ACC112 (cell line): ENCODE data around the gene UGT8.
"Not testable (repeated sequence)": the region's sequence is repeated elsewhere in the genome, so short reads cannot be mapped to it uniquely, and the experiment has no call there.

Experiments used
- H2AFZ ChIP-seq: fragments of 200-600 bp; sonication (generic); one replicate; pipeline ENCODE4 v1.6.0; 2017; ENCODE audit warnings: antibody characterized with exemption, low read length; ENCODE audit not compliant: unreplicated experiment
- H3K27ac ChIP-seq: fragments of 200-600 bp; sonication (generic); 2 replicates; pipeline ENCODE4 v1.5.1; 2014; ENCODE audit warnings: low read depth, mild to moderate bottlenecking, antibody characterized with exemption, low read length, moderate library complexity
- H3K27me3 ChIP-seq: fragments of 200-600 bp; sonication (generic); 2 replicates; pipeline ENCODE4 v1.6.1; 2014; ENCODE audit warnings: mild to moderate bottlenecking, antibody characterized with exemption, low read length, moderate library complexity, mixed read lengths; ENCODE audit not compliant: insufficient read depth
- H3K36me3 ChIP-seq: fragments of 200-600 bp; sonication (generic); 2 replicates; pipeline ENCODE4 v1.6.1; 2016; ENCODE audit warnings: mild to moderate bottlenecking, antibody characterized with exemption, low read length, moderate library complexity, mixed read lengths; ENCODE audit not compliant: insufficient read depth
- H3K4me1 ChIP-seq: fragments of 200-600 bp; sonication (generic); one replicate; pipeline ENCODE4 v1.6.1; 2016; ENCODE audit warnings: low read length, mixed read lengths; ENCODE audit not compliant: insufficient read depth, unreplicated experiment, control insufficient read depth
- H3K4me3 ChIP-seq: fragments of 200-600 bp; sonication (generic); 2 replicates; pipeline ENCODE4 v1.5.1; 2014; ENCODE audit warnings: mild to moderate bottlenecking, low read depth, low read length
- H3K79me2 ChIP-seq: fragments of 200-600 bp; sonication (generic); one replicate; pipeline ENCODE4 v1.6.0; 2016; ENCODE audit warnings: low read length; ENCODE audit not compliant: control insufficient read depth, unreplicated experiment, insufficient read depth

Gene UGT8

DNA sequence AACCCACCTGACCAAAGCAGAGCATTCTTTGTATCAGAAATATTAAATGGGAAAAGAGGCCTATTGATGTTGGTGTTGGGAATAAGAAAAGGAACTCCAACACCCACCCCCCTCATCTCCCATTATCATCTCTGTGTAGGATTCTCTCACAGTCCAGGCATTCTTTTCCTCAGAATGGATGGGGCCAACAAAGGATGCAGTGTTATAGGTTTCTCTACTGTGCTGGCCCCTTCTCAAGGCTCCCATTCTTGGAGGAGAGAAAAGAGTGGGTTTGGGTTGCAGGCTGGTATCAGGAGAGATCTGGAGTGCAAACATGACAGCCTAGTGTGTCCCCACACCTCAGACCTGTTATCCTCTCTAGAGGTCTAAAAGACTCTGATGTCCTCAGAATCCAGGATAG is 59.6 kb downstream of the UGT8 start:
- no peaks in the 10 kb centered on the region for H3K4me1 ChIP-seq
- H3K79me2 ChIP-seq = no peaks in the 10 kb centered on the region

DNA sequence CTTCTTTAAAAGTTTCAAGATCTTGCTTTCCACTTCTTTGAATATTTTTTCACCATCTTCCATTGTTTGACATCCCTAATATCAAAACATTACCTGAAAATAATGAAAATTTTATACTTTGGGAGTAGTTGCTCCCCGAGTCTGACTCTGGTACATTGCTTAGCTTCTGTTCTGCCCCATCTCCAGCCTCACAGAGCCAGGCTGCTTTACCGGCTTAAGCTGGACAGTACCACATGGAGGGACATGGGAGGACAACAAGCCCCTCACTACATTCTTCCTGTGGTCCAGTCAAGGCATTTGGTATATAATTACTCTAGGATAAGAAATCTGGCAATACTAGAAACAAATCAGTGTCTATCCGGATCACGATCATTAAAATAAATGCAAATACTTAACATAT is 60.2 kb downstream of the UGT8 start:
- no peak overlapping the region for H2AFZ ChIP-seq
- H3K4me1 ChIP-seq = no peaks in the 10 kb centered on the region
- no peaks in the 10 kb centered on the region for H3K36me3 ChIP-seq
- H3K4me3 ChIP-seq = no peak overlapping the region
- H3K79me2 ChIP-seq = no peaks in the 10 kb centered on the region
- H3K27ac ChIP-seq = no peak overlapping the region
- peaks cover 60% of the 10 kb centered on the region for H3K27me3 ChIP-seq

More for the DNA sequence above, 59.6 kb downstream of the UGT8 start:
- Histone ChIP-seq H3K27ac (no peak overlapping the region), H3K27me3 (peaks cover 61% of the 10 kb centered on the region), H3K4me3 (no peak overlapping the region), H2AFZ (no peak overlapping the region), H3K36me3 (no peaks in the 10 kb centered on the region)

DNA sequence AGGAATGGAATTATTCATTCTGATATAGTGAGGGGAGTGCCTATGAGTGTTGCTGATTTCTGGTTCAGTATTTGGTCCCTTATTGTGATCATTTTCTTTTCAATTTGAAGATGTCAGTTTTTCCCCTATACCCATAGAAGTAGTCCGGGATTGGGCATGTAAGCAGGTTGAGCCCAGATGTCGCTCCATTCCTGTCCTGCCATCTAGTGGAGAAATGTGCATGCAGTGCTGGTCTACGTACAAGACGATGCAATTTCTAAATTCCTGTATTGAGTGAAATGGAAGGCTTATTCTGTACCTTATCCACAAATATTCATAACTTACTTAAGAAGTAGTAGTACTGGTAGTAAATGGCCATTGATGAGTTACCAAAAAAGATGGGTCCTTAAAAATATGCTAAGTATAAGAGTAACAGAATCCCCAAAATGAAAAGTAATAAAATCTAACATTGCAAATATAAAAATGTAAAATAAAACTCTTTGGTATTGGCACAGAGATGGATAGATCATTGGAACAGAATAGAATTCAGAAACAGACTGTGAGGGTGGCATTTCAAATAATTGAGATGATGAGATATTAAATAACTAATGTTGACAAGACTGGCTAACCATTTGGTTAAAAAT is 60.9 kb downstream of the UGT8 start:
- Histone ChIP-seq H3K4me3 (no peak overlapping the region), H3K27ac (no peak overlapping the region), H3K36me3 (no peaks in the 10 kb centered on the region), H2AFZ (no peak overlapping the region), H3K4me1 (no peaks in the 10 kb centered on the region), H3K79me2 (no peaks in the 10 kb centered on the region), H3K27me3 (peaks cover 57% of the 10 kb centered on the region)

DNA sequence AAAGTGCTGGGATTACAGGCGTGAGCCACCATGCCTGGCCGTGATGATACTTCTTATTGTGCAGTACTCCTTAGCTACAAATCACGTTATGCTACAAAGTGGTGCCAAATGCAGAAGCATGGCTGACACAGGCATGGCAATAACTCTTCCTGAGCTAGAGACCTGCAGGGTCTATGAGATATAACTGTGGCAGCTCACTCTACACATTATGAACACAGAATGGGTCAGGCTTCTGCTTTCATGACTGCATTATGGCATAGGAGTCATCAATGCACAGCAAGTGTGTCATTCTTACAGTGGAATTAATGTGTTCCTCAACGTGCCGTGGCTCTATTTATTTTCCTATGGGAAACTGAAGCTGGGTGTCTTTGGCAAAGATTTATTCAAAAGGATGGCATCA is 64.5 kb downstream of the UGT8 start:
- Histone ChIP-seq H3K36me3 (no peaks in the 10 kb centered on the region), H3K79me2 (no peaks in the 10 kb centered on the region), H2AFZ (no peak overlapping the region), H3K27ac (no peak overlapping the region), H3K4me1 (no peaks in the 10 kb centered on the region), H3K4me3 (no peak overlapping the region), H3K27me3 (peaks cover 55% of the 10 kb centered on the region)

DNA sequence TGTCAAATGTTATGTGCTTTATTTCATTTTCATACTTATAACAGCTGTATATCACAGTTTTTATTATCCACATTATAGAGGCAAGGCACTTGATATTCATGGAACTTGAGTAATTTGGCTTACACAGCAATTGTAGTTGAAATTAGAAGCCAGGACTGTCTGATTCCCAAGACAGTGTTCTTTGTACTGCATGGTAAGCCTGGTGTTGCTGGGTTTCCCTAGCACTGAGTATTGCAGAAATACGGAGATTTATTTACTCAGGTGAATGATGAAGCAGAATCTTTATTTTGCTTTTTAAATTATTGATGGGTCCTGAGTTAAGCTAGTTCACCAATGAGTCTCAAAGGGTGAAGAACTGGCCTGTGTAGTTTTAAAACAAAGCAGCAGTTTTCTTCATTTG is 70.0 kb downstream of the UGT8 start:
- Histone ChIP-seq H2AFZ (no peak overlapping the region), H3K27ac (no peak overlapping the region)

DNA sequence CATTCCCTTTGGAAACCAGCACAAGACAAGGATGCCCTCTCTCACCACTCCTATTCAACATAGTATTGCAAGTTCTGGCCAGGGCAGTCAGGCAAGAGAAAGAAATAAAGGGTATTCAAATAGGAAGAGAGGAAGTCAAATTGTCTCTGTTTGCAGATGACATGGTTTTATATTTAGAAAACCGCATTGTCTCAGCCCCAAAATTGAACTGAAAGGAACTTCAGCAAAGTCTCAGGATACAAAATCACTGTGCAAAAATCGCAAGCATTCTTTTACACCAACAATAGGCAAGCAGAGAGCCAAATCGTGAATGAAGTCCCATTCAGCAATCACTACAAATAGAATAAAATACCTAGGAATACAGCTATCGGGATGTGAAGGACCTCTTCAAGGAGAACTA is 72.1 kb downstream of the UGT8 start:
- not testable (repeated sequence) for H3K36me3 ChIP-seq, H3K27ac ChIP-seq, H2AFZ ChIP-seq, H3K79me2 ChIP-seq, H3K4me3 ChIP-seq, H3K4me1 ChIP-seq
- peaks cover 28% of the 10 kb centered on the region for H3K27me3 ChIP-seq

More for the DNA sequence above, 70.0 kb downstream of the UGT8 start:
- Histone ChIP-seq H3K4me3 (no peak overlapping the region), H3K4me1 (no peaks in the 10 kb centered on the region), H3K27me3 (peaks cover 45% of the 10 kb centered on the region), H3K36me3 (no peaks in the 10 kb centered on the region), H3K79me2 (no peaks in the 10 kb centered on the region)

DNA sequence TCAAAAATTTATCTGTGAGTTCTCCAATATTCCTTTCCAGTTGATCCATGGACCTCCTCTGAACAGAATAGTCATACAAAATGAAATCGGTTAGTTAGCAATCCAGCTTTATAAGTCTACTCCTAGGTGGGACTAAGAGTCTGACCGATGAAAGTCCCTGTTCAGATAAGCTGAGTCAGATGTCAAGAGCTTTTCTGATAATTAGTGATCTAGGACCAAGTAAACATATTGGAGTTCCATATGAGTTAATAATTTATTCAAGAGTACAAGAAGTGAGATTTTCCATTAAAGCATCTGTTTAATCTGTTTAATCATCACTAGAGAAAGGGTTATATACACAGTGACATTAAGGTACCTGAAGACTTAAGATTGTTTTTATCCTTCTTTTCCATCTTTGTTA is 74.7 kb downstream of the UGT8 start:
- Histone ChIP-seq H3K27me3 (peaks cover 32% of the 10 kb centered on the region; the same call in 1 of the 2 replicates), H3K36me3 (no peaks in the 10 kb centered on the region), H3K4me1 (no peaks in the 10 kb centered on the region), H3K27ac (no peak overlapping the region), H3K4me3 (no peak overlapping the region), H2AFZ (no peak overlapping the region), H3K79me2 (no peaks in the 10 kb centered on the region)

DNA sequence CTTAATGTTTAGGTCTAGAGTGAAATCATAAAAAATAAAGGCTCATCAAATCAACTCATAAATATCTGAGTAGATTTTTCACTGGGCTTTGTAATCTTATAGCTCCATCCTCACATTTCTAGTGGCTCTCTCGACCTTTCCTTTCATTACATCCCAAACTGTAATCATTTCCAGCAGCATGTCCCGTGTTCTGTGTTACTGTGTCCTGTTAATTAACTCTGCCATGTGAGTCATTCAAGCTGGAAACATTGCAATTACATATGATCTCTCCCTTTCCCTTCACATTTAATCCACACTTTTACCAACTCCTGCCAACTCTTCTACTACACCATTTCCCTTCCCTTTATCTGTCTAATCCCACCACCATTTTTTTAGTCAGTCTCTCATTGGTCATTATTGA is 75.5 kb downstream of the UGT8 start:
- Histone ChIP-seq H3K79me2 (no peaks in the 10 kb centered on the region), H3K27ac (no peak overlapping the region), H3K36me3 (no peaks in the 10 kb centered on the region), H3K4me1 (no peaks in the 10 kb centered on the region), H3K27me3 (peaks cover 34% of the 10 kb centered on the region), H3K4me3 (no peak overlapping the region), H2AFZ (no peak overlapping the region)

DNA sequence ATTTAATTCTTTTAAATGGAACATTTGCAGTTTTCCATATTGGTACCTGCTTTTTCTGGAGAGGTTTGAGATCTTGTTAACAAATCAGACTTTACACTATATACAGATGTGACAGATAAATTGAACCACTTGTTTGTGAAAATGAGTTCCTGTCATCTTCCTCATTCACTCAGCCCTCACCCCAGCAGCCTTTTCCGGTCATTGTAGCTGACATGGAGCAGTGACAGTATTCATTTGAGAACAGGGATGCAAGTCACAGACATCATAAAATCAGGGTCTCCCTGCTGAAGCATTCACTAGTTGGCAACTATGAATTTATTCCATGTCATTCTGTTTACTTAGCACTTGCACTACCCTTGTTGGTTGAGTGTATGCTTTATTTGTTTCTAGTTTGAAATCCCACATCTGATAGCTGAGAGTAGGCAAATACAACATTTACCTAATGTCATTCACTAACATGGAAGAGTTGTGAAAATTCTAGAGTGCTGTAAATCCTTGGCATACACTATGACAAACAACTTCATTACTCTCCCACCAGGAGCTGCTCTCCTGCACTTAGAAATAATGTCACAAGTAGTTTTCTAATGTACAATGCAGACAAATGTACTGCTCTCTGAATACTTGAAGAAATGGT is 78.9 kb downstream of the UGT8 start:
- Histone ChIP-seq H3K79me2 (no peaks in the 10 kb centered on the region), H3K4me3 (no peak overlapping the region), H2AFZ (no peak overlapping the region), H3K4me1 (no peaks in the 10 kb centered on the region), H3K27me3 (peaks cover 44% of the 10 kb centered on the region), H3K36me3 (no peaks in the 10 kb centered on the region), H3K27ac (no peak overlapping the region)

DNA sequence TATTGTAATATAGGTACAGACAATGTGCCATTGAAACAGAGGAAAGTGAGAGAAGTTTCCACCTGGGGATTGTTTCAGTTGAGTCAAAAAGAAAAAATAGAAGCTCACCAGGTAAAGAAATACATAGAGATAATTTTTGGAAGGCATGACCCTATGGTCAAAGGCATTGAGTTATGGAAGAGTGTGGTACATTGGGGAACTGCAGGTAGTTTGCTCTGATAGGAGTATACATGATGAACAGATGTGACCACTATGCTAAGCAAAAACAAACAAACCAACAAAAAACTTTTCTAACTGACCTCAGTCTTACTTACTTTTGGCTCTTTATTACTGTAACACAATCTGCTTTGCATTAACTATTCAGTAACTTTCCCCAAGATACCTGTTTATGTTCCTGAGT is 85.9 kb downstream of the UGT8 start:
- H3K27ac ChIP-seq = no peak overlapping the region
- no peak overlapping the region for H3K4me3 ChIP-seq
- no peaks in the 10 kb centered on the region for H3K36me3 ChIP-seq
- H3K27me3 ChIP-seq = peaks cover 38% of the 10 kb centered on the region
- H3K4me1 ChIP-seq = no peaks in the 10 kb centered on the region
- H3K79me2 ChIP-seq = no peaks in the 10 kb centered on the region
- no peak overlapping the region for H2AFZ ChIP-seq

DNA sequence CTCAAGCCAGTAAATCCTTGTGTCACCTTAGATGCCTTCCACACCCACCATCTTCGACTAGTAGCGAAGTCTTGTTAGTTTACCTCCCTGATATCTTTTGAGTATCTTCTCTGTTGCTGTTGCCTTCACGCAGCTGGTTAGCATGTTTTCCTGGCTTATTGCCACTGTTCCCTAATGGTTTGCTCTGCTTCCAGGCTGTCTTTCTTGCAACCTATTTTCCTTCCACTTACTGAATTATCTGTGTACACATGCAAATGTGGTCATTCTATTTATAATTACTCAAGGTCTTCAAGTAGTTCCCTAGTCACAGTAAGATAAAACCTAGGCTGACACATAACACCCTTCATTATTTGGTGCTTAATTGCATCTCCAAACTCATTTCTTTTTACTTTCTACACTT is 89.5 kb downstream of the UGT8 start:
- Histone ChIP-seq H3K27ac (no peak overlapping the region), H3K4me3 (no peak overlapping the region), H3K27me3 (peaks cover 22% of the 10 kb centered on the region), H3K36me3 (no peaks in the 10 kb centered on the region), H2AFZ (no peak overlapping the region), H3K4me1 (no peaks in the 10 kb centered on the region), H3K79me2 (no peaks in the 10 kb centered on the region)
